HepG2 (cell line): Measurements from ENCODE around the gene MPZL3. TPM values are rescaled to one million over a fixed set of nuclear protein-coding genes. Genes with fewer than 3 reads are reported as not detected.

ENCODE experiments used
- ATAC-seq: fragments of 200-7000 bp; cut with Tn5 transposase; 3 replicates; pipeline ENCODE4 v1.9.1; 2020; ENCODE audit warnings: mild to moderate bottlenecking, moderate library complexity
- BruUV-seq: library from RNA; stranded (reverse); fragments of 400-500 nt; replicated peaks from 2 replicates; lab custom pipeline; 2021; lab: Mats Ljungman, UMichigan
- CTCF ChIA-PET: fragments of 300-600 bp; formaldehyde crosslinking; extraction: SDS; loops from one replicate; lab custom pipeline; 2021; ENCODE audit warnings: low total read pairs, inconsistent platforms, low intra/inter-chr PET ratio; lab: Yijun Ruan, JAX
- POLR2A ChIA-PET: fragments of 350-600 bp; sonication (Branson Sonifier 250); formaldehyde crosslinking; loops from one replicate; lab custom pipeline; 2020; ENCODE audit warnings: antibody characterized with exemption, inconsistent platforms; lab: Yijun Ruan, JAX
- DNase-seq: peaks from one replicate; pipeline ENCODE4 v3.0.0-alpha.2; 2015; ENCODE audit warnings: low spot score
- FAIRE-seq: peaks from 3 replicates; lab custom pipeline; 2011; peaks lifted over from hg19 to GRCh38; lab: Jason Lieb, UNC
- H2AFZ ChIP-seq: one replicate; pipeline ENCODE4 v1.6.1; 2011; ENCODE audit warnings: low read length, inconsistent platforms
- H3K27ac ChIP-seq: fragments of 300-600 bp; 3 replicates; pipeline ENCODE4 v1.8.0; 2011; ENCODE audit warnings: mixed run types, mild to moderate bottlenecking, mixed read lengths, low read length, inconsistent platforms; ENCODE audit not compliant: insufficient read depth; ENCODE audit errors: extremely low read length
- H3K27me3 ChIP-seq, 2 experiments: fragments of 200-600 bp in 1 of 2; 2 replicates in 1 of 2; 3 replicates in 1 of 2; pipeline versions ENCODE4 v1.6.0 to v1.8.0; 2011; ENCODE audit warnings: low read length in 2 of 2, mild to moderate bottlenecking in 2 of 2, moderate library complexity in 2 of 2, inconsistent platforms in 1 of 2; ENCODE audit not compliant: insufficient read depth in 2 of 2, control insufficient read depth in 1 of 2
- H3K36me3 ChIP-seq, 2 experiments: fragments of 200-600 bp in 1 of 2; replicated peaks in 1 of 2; 2 replicates in 1 of 2; 3 replicates in 1 of 2; pipeline versions ENCODE4 v1.5.1 to v1.8.0; 2011; ENCODE audit warnings: low read length in 2 of 2, inconsistent platforms in 1 of 2; ENCODE audit not compliant: insufficient read depth in 2 of 2, control insufficient read depth in 1 of 2
- H3K4me1 ChIP-seq: 2 replicates; pipeline ENCODE4 v1.5.1; 2012; ENCODE audit warnings: low read length, inconsistent platforms; ENCODE audit not compliant: insufficient read depth
- H3K4me2 ChIP-seq: 2 replicates; pipeline ENCODE4 v1.6.0; 2011; ENCODE audit warnings: low read depth, low read length, inconsistent platforms
- H3K4me3 ChIP-seq, 3 experiments: fragments of 200-600 bp in 1 of 3; sonication (generic), shearing (Covaris generic) in 1 of 3; replicated peaks in 1 of 3; 2 replicates each; pipeline ENCODE4 v1.5.1; 2011 to 2016; ENCODE audit warnings: low read length in 3 of 3, inconsistent platforms in 2 of 3, low read depth in 2 of 3, mild to moderate bottlenecking in 2 of 3, control low read depth in 1 of 3, mixed read lengths in 1 of 3; ENCODE audit not compliant: insufficient read depth in 1 of 3
- H3K79me2 ChIP-seq: one replicate; pipeline ENCODE4 v1.6.1; 2011; ENCODE audit warnings: low read length, inconsistent platforms; ENCODE audit not compliant: insufficient read depth
- H3K9ac ChIP-seq: 2 replicates; pipeline ENCODE4 v1.6.0; 2011; ENCODE audit warnings: mild to moderate bottlenecking, low read depth, low read length, inconsistent platforms; ENCODE audit not compliant: insufficient read depth
- H3K9me3 ChIP-seq: 2 replicates; pipeline ENCODE4 v1.5.1; 2012; ENCODE audit warnings: mild to moderate bottlenecking, low read length
- H4K20me1 ChIP-seq: 2 replicates; pipeline ENCODE4 v1.6.0; 2011; ENCODE audit warnings: inconsistent platforms, mild to moderate bottlenecking, low read length, moderate library complexity; ENCODE audit not compliant: insufficient read depth
- FOXA3 ChIP-seq: IDR thresholded peaks from 2 replicates; pipeline ENCODE4 v1.6.1; 2016; ENCODE audit warnings: missing genetic modification reagents, missing compliant biosample characterization
- HIVEP1 ChIP-seq: sonication (generic); formaldehyde crosslinking; IDR thresholded peaks from 2 replicates; pipeline ENCODE4 v1.4.0; 2020; ENCODE audit warnings: mild to moderate bottlenecking, missing genetic modification reagents
- ISX ChIP-seq: sonication (generic); formaldehyde crosslinking; conservative IDR thresholded peaks from 2 replicates; pipeline ENCODE4 v1.5.0; 2020; ENCODE audit warnings: missing genetic modification reagents
- NFE2L1 ChIP-seq: sonication (generic); formaldehyde crosslinking; IDR thresholded peaks from 2 replicates; pipeline ENCODE4 v1.4.0; 2020; ENCODE audit warnings: missing genetic modification reagents, mild to moderate bottlenecking, borderline replicate concordance
- NFYB ChIP-seq: sonication (generic); formaldehyde crosslinking; IDR thresholded peaks from 2 replicates; pipeline ENCODE4 v1.4.0; 2020; ENCODE audit warnings: missing genetic modification reagents
- RBFOX2 ChIP-seq: fragments of 200-400 bp; formaldehyde crosslinking; IDR thresholded peaks from 2 replicates; pipeline ENCODE4 v1.6.1; 2017; ENCODE audit warnings: low read depth, mild to moderate bottlenecking, low read length
- RFX3 ChIP-seq: IDR thresholded peaks from 2 replicates; pipeline ENCODE4 v1.6.1; 2016; ENCODE audit warnings: missing biosample characterization, missing genetic modification reagents
- SOX6 ChIP-seq, 2 experiments: fragments of 450-650 bp in 1 of 2; sonication (generic) in 1 of 2; formaldehyde crosslinking in 1 of 2; IDR thresholded peaks; 2 replicates each; pipeline versions ENCODE4 v1.4.0 to v1.6.1; 2017 to 2020; ENCODE audit warnings: antibody characterized with exemption in 1 of 2, mild to moderate bottlenecking in 1 of 2, missing genetic modification reagents in 1 of 2
- TBX2 ChIP-seq: sonication (generic); formaldehyde crosslinking; IDR thresholded peaks from 2 replicates; pipeline ENCODE4 v1.5.0; 2020; ENCODE audit warnings: missing genetic modification reagents, mild to moderate bottlenecking, borderline replicate concordance
- TGIF2 ChIP-seq: IDR thresholded peaks from 2 replicates; pipeline ENCODE4 v1.6.1; 2016; ENCODE audit warnings: control low read depth, missing compliant biosample characterization
- ZBTB38 ChIP-seq: sonication (generic); formaldehyde crosslinking; IDR thresholded peaks from 2 replicates; pipeline ENCODE4 v1.5.1; 2020; ENCODE audit warnings: mild to moderate bottlenecking, missing genetic modification reagents
- ZNF12 ChIP-seq: sonication (generic); formaldehyde crosslinking; IDR thresholded peaks from 2 replicates; pipeline ENCODE4 v1.5.0; 2020; ENCODE audit warnings: missing genetic modification reagents
- ZNF264 ChIP-seq: sonication (generic); formaldehyde crosslinking; IDR thresholded peaks from 2 replicates; pipeline ENCODE4 v1.4.0; 2020; ENCODE audit warnings: missing genetic modification reagents
- ZNF567 ChIP-seq: sonication (generic); formaldehyde crosslinking; IDR thresholded peaks from 2 replicates; pipeline ENCODE4 v1.8.1; 2023; ENCODE audit warnings: mild to moderate bottlenecking, missing genetic modification reagents, borderline replicate concordance
- ZNF713 ChIP-seq: sonication (generic); formaldehyde crosslinking; IDR thresholded peaks from 2 replicates; pipeline ENCODE4 v1.4.0; 2020; ENCODE audit warnings: mild to moderate bottlenecking, missing genetic modification reagents
- ZSCAN22 ChIP-seq: sonication (generic); formaldehyde crosslinking; IDR thresholded peaks from 2 replicates; pipeline ENCODE4 v1.4.0; 2020; ENCODE audit warnings: mild to moderate bottlenecking, missing genetic modification reagents
- WGBS: methylation state at CpG from one replicate; pipeline ENCODE4 v1.1.6; 2017; ENCODE audit warnings: low lambda C conversion rate; 5-methylcytosine and 5-hydroxymethylcytosine counted together
- in situ Hi-C: cut with HindIII; loops from 2 replicates; pipeline ENCODE4 v1.10.0; 2017; ENCODE audit warnings: low pct_unique_long_range_greater_than_20kb; ENCODE audit not compliant: extremely low pct_ligation_motif_present
- intact Hi-C: fragments of 100-400 bp; cut with micrococcal nuclease; formaldehyde crosslinking; loops from one replicate; pipeline ENCODE4 v1.10.0; 2022; ENCODE audit not compliant: unreplicated experiment
- polyA plus RNA-seq, 8 experiments: library from polyadenylated mRNA; depleted of rRNA in 3 of 8; stranded (reverse) in 7 of 8; unstranded in 1 of 8; fragments of >200 nt; fragmentation: Illumina TruSeq in 4 of 8; extraction: Trizol in 4 of 8; gene quantifications; 2 replicates each; pipeline versions ENCODE4 v1.2.1 to v1.2.3, GENCODE V29; 2011 to 2016; ENCODE audit warnings: low read depth in 4 of 8, missing spikeins in 1 of 8, mixed read lengths in 1 of 8; ENCODE audit not compliant: insufficient read depth in 1 of 8
- total RNA-seq, 5 experiments: library from RNA; depleted of rRNA; stranded (reverse); fragments of >200 nt; fragmentation: Illumina TruSeq; extraction: Trizol; gene quantifications; 2 replicates each; pipeline ENCODE4 v1.2.3, GENCODE V29; 2016; ENCODE audit warnings: low read depth in 1 of 5

MPZL3 gene
- total and polyA plus RNA-seq, 2 of the 13 experiments (the other 11 are each of a cell fraction or from before 2014, with no cell fraction given) = 5.3 to 9.3 TPM

DNA sequence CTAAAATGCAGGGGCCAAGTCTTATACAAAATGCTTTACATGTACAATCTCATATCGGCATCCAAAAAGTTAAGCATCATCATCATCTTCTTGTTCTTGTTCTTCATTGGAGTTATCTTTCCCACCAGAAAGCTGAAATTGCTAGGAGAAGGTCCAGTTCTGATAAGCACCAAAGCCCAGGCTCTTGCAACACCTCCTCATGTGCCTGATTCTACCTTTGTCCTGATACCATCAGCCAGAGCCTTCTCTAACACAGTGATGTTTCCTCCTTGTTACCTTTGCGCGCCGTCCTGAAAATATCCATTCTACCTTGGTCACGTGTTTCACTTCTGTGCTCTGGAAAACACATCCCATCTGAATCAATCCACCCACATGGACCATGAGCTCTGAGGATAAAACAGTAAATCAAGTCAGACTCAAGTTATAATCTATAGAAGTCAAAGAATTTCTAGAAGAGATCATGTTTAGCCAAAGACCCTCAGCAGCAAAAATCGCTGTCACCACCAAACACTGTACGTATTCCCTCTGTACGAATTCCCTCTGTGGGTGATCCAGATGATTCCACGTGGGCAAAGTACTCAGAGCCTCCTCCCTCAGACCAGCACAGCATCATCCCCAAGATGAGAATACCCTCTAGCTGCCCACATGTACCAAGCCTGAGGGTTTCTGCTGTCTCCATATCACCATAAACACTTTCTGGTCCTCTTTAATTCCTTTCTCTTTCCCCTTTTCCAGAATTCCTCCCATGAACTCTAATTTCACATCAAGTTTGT, 46.4 kb downstream of the MPZL3 start:
- intact Hi-C loops = no loop called here
- Histone ChIP-seq H3K79me2 (no peaks in the 10 kb centered on the region), H3K9me3 (no peaks in the 10 kb centered on the region), H3K4me1 (peaks cover 87% of the 10 kb centered on the region), H3K9ac (no peak overlapping the region), H2AFZ (no peak overlapping the region), H4K20me1 (no peaks in the 10 kb centered on the region), H3K27ac (no peak overlapping the region), H3K4me2 (no peak overlapping the region), H3K4me3 (no peak overlapping the region), H3K27me3 (no peaks in the 10 kb centered on the region), H3K36me3 (no peaks in the 10 kb centered on the region)
- WGBS = 98% methylated on average over 9 of the region's 9 CpGs
- FAIRE-seq (no peak), DNase-seq (no peak), ATAC-seq (no peak)
- no TSS peak for BruUV-seq
- in situ Hi-C loops = no loop called here
- TF ChIP-seq ZSCAN22 (CRISPR knock-in tag) (peak; percentile 90), NFE2L1 (CRISPR knock-in tag) (no peak)
- POLR2A ChIA-PET = no interaction called here
- CTCF ChIA-PET = no interaction called here

DNA sequence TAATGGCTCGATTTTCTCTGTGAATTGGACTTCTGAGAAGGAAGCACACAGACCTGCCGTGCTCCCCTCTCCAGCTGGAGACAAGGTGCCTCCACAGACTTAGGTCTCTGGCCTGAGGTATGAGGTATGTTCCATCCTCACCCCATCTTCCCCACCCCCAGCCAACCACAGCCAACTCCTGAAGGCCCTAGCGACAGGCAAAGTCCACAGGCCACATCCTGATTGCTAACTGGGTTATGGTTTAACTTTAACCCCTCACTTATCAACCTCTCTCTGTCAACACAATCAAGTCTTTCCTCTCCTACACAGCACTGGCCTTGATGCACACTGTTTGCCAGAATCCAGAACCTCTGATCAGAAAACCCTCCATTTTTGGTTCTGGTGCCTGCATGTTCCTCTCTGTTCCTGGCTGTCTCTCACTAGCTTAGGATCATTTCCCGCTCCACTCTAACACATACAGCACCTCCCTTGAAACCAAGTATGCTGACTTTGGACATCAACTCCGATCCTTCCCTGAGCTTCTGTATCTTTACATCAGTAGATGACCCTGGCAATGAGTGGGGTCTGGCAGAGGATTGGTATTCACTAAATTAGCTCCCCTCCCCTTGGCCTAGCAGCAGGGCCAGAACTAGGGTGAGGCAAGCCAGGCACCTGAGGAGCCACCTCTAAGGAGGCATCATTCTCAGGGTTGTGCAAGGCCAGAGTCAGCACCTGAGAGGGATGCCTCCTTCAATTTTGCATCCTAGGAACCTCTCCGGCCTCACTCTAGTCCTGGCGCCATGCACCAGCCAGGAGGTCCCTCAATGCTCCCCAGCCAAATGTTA, 49.4 kb downstream of the MPZL3 start:
- intact Hi-C loops = loop anchor here (1.0 kb wide), 1 partner anchor 9 kb away; no protein-coding TSS in a partner anchor
- Histone ChIP-seq H3K79me2 (no peaks in the 10 kb centered on the region), H3K4me2 (peak overlapping the region; percentile 61), H2AFZ (no peak overlapping the region), H3K27ac (peak overlapping the region; percentile 92), H3K4me1 (peaks cover 90% of the 10 kb centered on the region), H4K20me1 (no peaks in the 10 kb centered on the region), H3K9ac (peak overlapping the region; percentile 63), H3K27me3 (no peaks in the 10 kb centered on the region), H3K9me3 (no peaks in the 10 kb centered on the region), H3K36me3 (no peaks in the 10 kb centered on the region), H3K4me3 (peak overlapping the region in 1 of 3 experiments; percentile 39; a peak in 1 of 6 replicates)
- ATAC-seq (peak; percentile 95), FAIRE-seq (peak; percentile 100), DNase-seq (peak; percentile 94)
- no TSS peak for BruUV-seq
- in situ Hi-C loops = no loop called here
- 33% methylated on average over 7 of the region's 7 CpGs for WGBS
- ChIA-PET POLR2A (interaction anchor here (1.0 to 2.4 kb wide), 4 partner anchors 10 to 189 kb away, joined by 3 to 49 read pairs (median 10); partner anchors contain the start of genes MPZL2 and MPZL3), CTCF (no interaction called here)
- TF ChIP-seq SOX6 (IDR thresholded peaks at IDR 0.05) = no peak
- TF ChIP-seq SOX6 (CRISPR knock-in tag; IDR thresholded peaks at IDR 0.05) = peak; percentile 83
- TF ChIP-seq RFX3 = peak; percentile 45; the same call in 1 of the 2 replicates
- TF ChIP-seq NFYB (CRISPR knock-in tag) = peak; percentile 17; the same call in 1 of the 2 replicates
- TF ChIP-seq ISX (CRISPR knock-in tag) = no peak
- TF ChIP-seq ZNF567 (CRISPR knock-in tag) = peak; percentile 78
- 0 out of 2 replicates have a peak, but pooled peaks have one; percentile 23 for TF ChIP-seq HIVEP1
- TF ChIP-seq RBFOX2 = peak; percentile 70
- peak; percentile 26; the same call in 1 of the 2 replicates for TF ChIP-seq ZNF12 (CRISPR knock-in tag)
- TF ChIP-seq TBX2 (CRISPR knock-in tag) = peak; percentile 85; the same call in 1 of the 2 replicates
- TF ChIP-seq ZNF264 = peak; percentile 51
- peak; percentile 93 for TF ChIP-seq FOXA3 (CRISPR knock-in tag)
- TF ChIP-seq ZNF713 (CRISPR knock-in tag) = no peak
- peak; percentile 76; the same call in 1 of the 2 replicates for TF ChIP-seq ZBTB38 (CRISPR knock-in tag)
- no peak for TF ChIP-seq TGIF2 (CRISPR knock-in tag)
